NCI-H226 (cell line): ENCODE measurements around the gene MFAP4.

ENCODE experiments used
- DNase-seq: peaks from one replicate; pipeline ENCODE4 v3.0.0-alpha.2; 2015

MFAP4 gene

DNA sequence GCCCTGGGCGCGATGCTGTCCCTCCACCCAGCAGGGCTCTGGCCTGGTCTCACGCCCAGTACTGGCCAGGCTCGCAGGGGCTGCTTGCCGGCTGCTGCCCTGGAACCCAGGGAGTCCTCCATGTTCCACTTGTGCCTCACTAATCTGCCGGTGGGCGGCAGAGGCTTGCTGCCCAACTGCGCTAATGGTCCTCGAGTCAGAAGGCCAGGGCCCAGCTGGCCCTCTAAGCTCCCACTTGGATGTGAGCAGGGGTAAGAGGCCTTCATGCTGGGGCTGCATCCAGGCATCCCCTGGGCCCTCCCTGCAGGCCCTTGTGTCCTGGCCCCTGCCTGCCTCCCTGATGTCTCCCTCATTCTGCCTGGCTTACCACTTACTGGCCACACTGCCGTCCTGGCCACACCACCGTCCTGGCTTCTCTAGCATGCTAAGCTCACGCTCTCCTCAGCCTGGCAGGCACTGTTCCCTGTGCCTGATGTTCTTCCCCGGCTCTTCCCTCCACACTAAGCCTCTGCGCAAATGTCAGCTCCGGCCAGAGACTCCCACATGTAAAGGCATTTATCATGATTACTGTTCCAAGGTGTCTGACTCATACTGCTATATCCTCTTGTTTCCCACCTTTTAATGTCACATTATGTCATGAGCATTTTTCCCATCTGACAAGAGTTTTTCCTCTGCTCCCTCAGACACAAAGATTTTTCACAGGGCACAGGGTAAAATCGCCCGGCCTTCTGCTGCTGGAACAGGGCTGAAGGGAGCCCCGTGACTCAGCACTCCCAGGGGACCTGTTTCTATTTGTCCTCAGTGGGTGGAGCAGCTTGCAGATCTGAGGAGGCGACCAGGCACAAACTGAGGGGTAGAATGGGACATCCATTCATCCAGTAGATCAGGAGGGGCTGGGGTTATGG, 40.4 kb downstream of the MFAP4 start:
- peak; percentile 85 for DNase-seq

DNA sequence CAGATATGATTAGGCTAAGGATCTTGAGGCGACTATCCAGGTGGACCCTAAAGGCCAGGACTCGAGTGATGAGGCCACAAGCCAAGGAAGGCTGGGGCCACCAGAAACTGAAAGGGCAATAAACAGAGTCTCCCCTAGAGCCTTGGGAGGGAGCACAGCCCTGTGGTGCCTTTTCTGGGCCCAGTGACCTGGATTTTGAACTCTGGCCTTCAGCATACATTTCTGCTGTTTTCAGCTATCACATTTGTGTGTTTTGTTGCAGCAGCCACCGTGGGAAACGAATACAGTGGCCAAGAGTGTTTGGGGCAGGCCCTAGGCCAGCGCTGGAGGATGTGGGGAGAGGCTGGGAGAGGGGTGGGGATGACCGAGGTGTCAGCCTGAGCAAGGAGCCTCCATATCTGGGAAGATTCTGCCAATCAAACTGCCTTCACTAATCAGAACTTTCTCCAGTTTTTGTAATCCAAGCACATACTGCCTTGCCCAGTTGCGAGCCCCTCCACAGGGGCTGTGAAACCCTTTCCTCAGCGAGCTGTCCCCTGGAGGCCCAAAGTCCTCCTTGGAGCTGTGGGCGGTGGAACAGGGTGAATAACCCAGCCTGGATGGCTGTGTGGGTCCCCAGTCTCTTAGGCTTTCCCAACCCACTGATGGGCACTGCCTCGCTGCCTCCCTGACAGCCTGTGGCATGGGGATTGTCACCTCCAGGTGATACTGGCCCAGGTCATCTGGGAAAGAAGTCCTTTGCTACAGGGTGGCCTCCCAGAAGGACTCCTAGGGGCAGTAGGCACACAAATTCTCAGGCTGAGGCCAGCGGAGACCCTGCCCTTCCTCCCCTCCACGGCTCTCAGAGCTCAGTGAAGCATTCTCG, 41.3 kb downstream of the MFAP4 start:
- no peak for DNase-seq

DNA sequence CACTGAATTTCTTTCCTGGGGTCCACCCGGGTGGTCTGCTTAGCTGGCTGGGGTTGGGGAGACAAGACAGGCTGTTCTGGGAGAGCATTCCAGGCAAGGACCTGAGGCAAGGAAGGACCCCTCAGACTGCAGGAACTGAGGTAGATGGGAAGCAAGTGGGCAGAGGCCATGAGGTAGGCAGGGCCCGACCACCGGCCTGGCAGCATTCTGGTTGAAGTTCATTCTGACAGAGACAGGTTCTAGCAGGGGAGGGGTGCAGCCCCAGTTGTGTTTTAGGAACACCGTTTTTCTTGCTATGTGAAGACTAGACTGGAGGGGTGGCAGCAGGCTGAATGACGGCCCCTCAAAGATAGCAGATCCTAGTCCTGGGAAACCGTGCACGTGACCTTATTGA, 41.9 kb downstream of the MFAP4 start:
- no peak for DNase-seq

DNA sequence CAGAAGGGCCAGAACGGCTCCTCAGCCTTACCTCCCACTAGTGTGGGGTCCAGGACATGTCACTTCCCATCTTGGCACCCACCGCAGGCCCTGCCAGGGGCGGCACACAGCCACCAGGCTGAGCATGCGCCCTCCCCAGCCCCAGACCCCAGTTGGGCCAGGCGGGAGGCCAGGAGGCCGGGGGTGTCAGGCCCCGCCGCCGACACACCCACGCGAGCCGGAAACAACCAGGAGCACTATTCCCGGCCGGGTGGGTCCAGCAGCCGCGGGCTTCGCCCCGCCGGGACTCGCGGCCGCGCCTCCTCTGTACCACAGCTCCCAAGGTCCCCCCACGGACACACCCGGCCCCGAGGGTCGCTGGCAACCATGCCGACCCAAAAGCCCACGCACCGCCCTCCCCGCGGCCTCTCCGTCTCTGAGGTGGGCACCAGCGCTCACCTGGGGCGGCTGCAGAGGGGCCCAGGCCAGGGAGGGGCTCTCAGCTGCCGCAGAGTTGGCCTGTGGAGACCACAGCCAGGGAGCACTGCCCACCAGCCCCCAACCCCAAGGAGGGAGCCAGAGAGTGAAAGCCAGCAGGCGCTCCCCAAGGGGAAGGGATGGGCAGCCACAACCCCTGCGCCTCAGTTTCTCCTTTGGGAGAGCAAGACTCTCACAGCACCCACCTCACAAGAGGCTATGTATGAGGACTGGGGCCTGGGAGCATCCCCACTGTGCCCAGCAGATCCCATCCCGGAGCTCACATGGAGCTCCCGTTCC, 42.5 kb downstream of the MFAP4 start:
- no peak for DNase-seq

DNA sequence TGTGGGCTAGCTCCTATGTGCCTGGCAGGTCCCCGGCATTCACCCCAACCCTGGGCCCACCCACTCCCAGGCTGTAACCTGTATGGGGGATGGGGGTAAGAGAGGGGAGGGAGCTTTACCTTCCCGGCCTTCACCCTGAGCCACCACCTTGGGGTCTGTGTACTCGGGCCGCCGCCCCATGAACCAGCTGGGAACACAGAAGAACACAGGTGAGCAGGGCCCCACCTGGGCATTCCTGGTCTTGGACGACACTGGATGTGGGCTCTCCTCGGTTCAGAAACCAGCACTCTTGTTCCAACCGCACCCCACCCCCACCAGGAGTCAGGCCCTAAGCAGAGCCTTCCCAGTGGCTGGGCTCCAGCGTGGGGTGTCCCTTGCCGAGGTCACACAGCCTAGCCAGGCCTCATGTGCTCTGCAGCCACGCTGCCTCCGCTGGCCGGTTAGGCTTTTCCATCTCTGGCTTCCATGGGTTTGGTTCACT, 43.3 kb downstream of the MFAP4 start:
- no peak for DNase-seq

DNA sequence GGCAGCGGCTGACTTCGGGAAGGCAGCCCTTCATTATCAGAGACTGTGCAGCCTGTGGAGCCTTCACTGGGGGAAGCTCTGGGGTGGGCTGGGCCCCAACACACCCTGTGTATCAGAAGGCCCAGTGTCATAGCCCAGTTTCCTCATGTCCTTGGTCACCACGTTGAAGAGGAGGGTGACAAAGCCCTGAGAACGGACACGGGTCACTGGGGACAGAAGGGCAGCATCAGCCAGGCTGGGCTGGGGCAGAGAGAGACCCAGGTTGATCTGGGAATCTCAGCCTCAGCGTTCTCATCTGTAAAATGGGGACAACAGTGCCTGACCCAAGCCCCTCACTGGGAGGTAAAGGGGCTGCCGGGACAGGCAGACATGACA, 43.7 kb downstream of the MFAP4 start:
- DNase-seq: no peak

DNA sequence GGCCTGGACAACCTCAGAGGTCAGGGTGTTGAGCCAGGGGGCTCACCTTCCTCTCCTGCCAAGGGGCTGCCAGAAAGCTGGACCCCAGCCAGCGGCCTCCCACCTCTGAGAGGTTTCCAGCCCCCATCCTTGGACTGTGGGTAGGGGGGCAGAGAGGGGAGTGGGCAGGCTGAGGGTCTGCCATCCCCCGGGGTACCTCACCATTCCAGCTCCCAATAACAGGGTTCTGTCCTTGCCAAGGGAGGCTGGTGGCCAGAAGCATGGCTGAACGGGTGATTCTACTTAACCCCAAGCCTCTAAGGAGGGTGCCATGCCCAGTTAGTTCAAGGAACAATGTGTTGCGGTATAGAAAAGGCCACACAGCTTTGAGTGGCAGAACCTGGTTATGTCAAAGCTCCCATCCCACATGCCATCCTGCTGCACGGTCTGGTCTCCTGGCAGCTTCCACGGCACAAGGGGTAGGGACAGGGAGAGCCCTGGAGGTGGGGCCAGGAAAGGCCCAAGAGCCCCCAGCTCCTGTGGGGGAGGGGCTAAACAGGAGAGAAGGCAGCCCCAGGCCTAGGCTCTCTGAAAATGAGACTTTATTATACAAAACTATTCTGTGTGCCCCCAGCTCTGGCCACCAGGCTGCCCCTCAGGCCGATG, 44.3 kb downstream of the MFAP4 start:
- DNase-seq: no peak

DNA sequence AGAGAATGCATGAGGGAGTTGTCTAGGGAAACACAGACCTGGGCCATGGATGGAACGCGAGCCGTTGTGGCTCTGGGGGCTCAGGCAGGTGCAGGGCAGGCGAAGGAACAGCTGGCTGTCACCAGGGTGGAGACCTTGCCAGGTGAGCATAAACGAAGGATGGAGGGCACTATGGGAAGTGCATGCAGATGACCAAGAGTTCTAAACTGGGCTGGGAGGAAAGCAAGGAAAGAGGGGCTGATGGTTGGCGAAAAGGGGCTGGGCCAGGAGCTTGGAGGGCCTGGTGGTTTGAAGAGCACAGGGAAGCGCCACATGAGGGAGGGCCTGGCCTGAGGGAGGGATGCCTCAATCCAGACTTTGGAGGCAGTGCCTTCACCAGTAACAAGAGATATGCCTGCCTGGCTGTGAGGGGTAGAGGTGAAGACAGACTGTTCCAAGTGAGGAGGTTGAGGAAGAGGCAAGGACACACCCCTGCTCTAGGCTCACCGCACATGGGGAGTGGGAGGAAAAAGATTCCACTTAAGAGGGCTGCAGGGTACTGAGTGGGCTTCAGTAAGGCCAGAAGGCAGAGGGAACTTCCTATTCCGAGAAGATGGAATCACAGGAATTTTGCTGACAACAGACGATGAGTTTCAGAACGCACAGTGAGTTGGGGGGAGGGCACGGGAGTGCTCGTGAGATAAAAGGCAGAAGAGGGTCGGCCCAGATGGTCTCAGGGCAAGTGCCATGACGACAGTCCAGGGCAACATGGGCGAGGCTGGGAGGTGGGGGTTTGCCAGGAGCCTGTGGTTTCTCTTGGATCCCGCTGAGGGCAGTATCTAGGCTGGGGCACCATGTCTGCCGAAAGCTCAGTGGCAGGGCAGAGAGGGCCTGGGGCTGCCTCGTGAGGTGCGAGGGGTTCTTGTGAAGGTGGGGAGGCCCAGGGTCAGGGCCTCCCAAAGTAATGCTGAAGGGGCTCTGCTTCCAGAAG, 45.1 kb downstream of the MFAP4 start:
- DNase-seq: peak; percentile 37

DNA sequence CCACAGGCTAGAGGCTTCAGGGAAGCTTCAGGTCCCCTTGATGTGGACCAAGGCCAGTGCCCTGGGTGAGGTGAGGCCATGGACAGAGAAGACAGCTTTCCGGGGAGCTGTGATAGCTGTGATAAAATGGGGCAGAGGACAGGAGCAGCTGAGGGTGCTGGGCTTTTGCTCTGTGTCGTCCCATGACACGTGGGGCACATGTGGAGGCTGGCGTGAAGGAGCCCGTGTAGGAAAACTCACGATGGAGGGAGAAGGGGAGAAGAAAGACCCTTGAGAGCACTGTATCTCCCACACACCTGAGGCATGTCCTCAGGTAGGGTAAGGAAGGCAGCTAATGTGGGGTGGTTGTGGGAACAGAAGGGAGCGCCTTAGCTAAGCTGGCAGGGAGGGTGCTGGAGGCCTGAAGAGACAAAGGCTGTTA, 45.8 kb downstream of the MFAP4 start:
- DNase-seq: no peak

DNA sequence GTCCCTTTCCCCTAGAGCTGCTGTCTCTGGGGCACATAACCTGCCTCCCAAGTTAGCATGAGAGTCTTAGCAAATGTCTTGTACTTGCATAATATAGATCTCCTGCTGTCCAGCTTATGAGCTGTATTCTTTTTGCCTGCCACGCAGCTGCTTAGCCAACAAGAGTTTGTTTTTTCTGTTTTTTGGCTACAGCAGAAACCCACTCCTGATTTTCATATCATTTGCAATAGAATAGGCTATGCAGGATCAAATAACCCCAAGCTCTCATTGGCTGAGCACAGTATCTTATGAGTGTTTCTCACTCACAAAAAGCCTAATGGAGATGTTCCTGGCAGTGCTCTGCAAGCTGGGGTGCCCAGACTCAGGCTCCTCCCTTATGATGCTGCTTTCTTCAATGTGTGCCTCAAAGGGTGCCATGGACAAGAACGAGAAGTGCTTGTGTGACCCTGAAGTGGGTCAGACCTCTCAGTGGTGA, 47.6 kb downstream of the MFAP4 start:
- no peak for DNase-seq

DNA sequence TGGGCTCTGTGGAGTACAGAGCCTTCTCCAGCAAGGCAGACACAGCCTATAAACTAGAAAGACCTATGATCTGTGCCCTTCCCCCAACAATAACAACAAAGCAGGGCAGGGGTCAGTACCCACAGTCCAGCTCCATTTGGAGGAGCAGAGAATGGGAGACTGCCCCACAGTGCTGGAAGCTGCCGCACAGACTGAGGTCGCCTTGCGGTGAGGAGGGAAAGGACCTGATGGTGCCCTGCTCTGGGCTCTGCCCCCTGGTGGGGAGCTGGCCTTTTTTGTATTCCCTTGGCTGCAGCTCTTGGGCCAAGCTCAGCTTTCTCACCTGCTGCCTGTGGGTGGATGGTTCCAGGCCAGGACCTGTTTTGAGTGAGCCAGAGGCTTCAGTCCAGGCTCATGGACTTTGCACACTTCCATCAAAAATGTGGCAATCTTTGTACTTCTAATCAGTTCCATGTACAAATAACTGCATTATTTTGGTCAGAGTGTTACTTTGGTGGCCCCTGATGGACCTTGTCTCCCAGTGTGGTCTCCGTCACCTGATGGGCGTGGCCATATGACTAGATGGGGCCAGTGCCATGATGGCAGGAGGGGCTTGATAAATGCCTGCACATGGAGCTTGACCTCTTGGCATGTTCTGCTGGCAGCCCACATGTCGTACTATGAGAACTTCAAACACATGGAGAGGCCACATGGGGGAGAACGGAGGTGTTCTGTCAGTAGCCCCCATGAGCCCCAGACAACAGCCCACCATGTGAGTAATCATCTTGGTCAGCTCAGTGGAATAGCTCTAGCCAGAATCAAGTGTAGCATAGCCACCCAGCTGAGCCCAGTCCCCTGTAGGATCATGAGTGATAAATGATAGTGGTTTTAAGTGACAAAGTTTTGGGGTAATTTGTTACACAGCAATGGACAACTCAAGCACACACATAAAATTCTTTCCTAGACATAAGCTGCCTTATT, 48.7 kb downstream of the MFAP4 start:
- peak; percentile 12 for DNase-seq

DNA sequence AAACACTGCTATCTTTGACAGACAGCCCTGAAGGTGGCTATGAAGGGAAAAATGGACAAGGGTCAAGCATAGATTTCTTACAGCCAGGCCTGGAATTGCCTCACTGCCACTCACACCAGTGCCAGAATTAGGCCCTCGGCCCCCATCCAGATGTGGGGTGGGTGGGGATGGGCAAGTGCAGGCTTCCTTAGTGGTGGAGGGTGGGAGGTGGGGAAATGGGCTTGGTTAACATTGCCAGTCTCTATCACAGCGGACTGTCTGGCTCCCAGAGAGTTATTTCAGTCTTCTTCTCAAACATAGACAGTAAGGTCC, 49.3 kb downstream of the MFAP4 start:
- no peak for DNase-seq

DNA sequence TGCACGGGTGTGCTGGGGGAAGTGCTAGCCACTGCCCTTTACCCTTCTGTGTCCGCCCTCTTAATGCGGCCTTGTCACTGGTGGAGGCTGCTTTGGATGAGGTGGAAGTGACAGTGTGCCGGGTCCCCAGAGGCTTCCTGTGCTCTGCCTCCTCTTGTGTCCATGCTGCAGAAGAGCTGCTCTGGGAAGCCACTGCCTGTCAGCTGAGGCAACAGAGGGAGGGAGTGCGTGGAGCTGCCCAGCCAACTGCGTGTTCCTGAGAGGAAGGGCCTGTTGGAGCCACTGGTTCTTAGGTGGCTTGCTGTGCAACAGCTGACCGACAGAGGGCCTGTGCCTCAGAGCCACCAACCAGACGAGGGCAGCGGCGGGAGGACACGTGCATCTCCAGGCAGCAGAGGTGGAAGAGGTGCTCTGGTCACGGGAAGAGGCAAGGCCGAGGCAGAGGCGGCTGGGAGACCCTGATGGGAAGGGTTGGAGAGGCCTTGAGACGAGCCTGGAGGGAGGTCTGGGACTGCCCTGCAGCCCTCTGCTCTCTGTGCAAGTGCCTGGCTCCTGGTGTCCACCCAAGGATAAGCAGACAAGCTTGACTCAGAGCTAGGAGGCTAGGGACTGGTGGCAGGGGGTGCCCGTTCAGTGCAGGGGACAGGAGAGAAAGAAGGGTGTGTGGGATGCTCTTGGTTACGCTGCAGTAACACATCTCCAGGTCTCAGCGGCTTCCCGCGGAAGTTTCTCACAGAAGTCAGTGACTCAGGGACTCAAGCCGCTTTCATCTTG, 49.9 kb downstream of the MFAP4 start:
- DNase-seq: no peak

DNA sequence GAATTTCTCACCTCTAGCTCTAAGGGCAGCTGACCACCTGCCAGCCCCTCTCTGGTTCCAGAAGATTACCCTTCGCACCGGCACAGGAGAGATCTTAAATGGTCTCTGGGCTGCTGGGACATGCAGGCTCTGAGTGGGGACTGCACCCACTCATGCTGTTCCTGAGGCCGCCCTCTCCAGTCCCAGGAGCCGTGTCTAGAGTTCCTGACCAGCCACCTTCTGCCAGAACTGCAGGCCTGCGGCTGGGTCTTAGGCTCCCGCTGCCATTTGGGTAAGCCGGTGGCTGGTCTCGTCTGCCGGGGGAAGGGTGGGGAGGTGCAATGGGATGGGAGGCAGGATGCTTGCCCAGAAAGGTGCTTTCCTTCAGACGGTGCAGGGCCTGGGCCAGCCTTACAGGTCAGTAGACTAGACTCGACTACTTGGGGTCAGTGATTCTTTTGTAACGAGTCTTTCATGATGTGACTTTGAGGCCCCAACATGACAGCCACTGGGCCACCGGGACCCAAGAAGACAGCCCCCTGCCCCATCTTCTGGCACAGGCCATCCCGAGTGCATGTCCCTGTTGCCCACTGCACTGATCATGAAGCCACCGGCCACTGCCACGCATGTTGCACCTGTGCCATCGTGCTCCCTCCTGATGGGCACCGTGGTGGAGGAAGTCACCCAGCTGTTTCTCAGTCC, 50.9 kb downstream of the MFAP4 start:
- DNase-seq: no peak

DNA sequence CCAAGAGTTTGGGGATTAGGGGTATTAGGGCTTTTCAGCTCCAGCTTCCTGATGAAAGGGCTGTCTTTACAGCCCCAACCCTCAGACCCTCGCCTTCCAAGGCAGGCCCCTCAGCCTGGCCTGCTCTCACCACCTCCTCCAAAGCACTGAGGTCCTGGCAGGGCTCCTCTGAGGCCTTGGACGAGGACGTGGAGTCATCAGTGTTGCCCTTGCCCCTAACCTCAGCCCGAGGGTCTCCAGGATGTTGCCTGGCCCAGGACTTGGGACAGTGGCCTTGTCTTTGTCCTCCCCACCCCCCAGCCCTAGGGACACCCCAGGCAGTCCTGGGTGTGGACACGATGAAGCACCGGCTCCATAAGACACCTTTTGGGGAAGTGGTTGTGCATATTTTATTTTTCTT, 52.7 kb downstream of the MFAP4 start:
- no peak for DNase-seq

DNA sequence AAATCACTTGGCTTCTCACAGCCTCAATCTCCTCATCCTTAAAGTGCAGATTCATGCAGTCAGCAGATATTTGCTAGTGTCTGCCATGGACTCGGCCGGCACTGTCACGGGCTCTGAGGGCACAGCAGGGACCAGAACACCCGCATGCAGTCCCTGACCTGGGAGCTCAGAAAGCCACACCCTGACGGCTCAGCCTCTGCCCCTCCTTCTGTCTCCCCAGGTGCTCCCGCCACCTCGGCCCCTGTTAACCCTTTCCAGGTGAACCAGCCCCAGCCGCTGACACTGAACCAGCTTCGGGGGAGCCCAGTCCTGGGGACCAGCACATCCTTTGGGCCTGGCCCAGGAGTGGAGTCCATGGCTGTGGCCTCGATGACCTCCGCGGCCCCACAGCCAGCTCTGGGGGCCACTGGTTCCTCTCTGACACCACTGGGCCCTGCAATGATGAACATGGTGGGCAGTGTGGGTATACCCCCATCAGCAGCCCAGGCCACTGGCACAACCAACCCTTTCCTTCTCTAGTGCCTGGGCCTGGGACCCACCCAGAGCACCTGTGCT, 53.2 kb downstream of the MFAP4 start:
- no peak for DNase-seq
